ENCODE data around the gene GPRC5C. TPM values are rescaled to one million over a fixed set of nuclear protein-coding genes. Genes with fewer than 3 reads are reported as not detected.

Gene GPRC5C
- total and polyA plus RNA-seq, 2 of the 13 experiments (the other 11 are each of a cell fraction or from before 2014, with no cell fraction given), result 85.6 to 300 TPM

DNA sequence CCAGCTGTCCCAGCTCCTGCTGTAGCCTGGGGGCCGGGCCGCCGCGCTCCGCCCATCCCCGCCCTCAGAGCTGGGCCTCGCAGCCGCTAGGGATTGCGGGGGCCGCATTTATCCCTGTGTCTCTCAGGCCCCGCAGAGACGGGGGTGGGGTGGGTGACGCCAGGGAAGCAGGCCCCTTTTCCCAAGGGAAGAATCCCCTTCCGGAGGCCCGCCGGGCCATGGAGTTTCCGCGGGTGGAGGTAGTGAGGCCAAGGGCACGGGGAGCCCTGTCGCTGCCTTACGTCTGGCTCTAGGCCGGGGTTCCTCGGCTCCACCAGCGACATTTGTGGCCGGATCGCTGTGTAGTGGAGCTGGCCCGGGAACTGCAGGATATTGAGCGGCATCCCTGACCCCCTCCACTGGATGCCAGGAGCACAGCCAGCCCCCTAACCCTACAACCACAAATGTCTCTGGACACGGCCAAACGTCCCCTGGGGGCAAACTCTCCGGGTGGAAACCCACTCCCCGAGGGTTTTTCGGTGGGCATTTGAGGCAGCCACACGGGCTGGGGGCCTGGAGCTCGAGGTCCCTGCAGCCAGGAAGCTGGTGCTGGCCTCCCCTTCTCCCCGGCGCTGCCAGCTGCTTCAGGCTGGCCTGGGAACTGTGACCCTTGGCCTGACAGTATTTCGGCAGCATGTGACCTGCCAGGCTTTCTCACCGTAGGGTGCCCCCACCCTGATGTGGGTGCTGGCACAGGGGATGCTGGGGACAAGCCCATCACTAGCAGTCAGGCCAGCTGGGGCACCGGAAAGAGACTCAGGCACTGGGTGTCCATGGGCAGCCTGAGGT lies 22.5 kb downstream of the GPRC5C start (continued):
- TF ChIP-seq ZSCAN12 (CRISPR knock-in tag; IDR thresholded peaks at IDR 0.05), result peak; percentile 67; the same call in 1 of the 2 replicates
- no peak for TF ChIP-seq ZFP41 (CRISPR knock-in tag; IDR thresholded peaks at IDR 0.05; ENCODE audit: borderline replicate concordance)
- 0 out of 2 replicates have a peak, but pooled peaks have one; percentile 43 for TF ChIP-seq ZNF20 (CRISPR knock-in tag; IDR thresholded peaks at IDR 0.05)
- TF ChIP-seq, protein P1, sequence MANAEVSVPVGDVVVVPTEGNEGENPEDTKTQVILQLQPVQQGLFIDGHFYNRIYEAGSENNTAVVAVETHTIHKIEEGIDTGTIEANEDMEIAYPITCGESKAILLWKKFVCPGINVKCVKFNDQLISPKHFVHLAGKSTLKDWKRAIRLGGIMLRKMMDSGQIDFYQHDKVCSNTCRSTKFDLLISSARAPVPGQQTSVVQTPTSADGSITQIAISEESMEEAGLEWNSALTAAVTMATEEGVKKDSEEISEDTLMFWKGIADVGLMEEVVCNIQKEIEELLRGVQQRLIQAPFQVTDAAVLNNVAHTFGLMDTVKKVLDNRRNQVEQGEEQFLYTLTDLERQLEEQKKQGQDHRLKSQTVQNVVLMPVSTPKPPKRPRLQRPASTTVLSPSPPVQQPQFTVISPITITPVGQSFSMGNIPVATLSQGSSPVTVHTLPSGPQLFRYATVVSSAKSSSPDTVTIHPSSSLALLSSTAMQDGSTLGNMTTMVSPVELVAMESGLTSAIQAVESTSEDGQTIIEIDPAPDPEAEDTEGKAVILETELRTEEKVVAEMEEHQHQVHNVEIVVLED (CRISPR knock-in tag; IDR thresholded peaks at IDR 0.05; ENCODE audit: borderline replicate concordance), result no peak
- TF ChIP-seq, protein P2, sequence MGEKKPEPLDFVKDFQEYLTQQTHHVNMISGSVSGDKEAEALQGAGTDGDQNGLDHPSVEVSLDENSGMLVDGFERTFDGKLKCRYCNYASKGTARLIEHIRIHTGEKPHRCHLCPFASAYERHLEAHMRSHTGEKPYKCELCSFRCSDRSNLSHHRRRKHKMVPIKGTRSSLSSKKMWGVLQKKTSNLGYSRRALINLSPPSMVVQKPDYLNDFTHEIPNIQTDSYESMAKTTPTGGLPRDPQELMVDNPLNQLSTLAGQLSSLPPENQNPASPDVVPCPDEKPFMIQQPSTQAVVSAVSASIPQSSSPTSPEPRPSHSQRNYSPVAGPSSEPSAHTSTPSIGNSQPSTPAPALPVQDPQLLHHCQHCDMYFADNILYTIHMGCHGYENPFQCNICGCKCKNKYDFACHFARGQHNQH (CRISPR knock-in tag; IDR thresholded peaks at IDR 0.05), result peak; percentile 30; the same call in 1 of the 2 replicates
- peak; percentile 96 for TF ChIP-seq SP5 (CRISPR knock-in tag; IDR thresholded peaks at IDR 0.05; ENCODE audit: borderline replicate concordance, low read depth)
- TF ChIP-seq, protein P3, sequence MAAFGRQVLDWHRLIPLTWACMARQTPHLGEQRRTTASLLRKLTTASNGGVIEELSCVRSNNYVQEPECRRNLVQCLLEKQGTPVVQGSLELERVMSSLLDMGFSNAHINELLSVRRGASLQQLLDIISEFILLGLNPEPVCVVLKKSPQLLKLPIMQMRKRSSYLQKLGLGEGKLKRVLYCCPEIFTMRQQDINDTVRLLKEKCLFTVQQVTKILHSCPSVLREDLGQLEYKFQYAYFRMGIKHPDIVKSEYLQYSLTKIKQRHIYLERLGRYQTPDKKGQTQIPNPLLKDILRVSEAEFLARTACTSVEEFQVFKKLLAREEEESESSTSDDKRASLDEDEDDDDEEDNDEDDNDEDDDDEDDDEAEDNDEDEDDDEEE (CRISPR knock-in tag; IDR thresholded peaks at IDR 0.05), result peak; percentile 72; the same call in 1 of the 2 replicates
- 0 out of 2 replicates have a peak, but pooled peaks have one; percentile 39 for TF ChIP-seq ZNF124 (CRISPR knock-in tag; IDR thresholded peaks at IDR 0.05)
- TF ChIP-seq KDM5A (IDR thresholded peaks at IDR 0.05; ENCODE audit: borderline replicate concordance, low read length), result no peak
- no peak for TF ChIP-seq DR1 (CRISPR knock-in tag; IDR thresholded peaks at IDR 0.05)
- TF ChIP-seq ZNF329 (CRISPR knock-in tag; IDR thresholded peaks at IDR 0.05; ENCODE audit: low read depth), result no peak
- TF ChIP-seq, protein P4, sequence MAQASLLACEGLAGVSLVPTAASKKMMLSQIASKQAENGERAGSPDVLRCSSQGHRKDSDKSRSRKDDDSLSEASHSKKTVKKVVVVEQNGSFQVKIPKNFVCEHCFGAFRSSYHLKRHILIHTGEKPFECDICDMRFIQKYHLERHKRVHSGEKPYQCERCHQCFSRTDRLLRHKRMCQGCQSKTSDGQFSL (CRISPR knock-in tag; IDR thresholded peaks at IDR 0.05), result no peak; the same call in 1 of the 2 replicates
- peak; percentile 18; the same call in 1 of the 2 replicates for TF ChIP-seq SOX5 (CRISPR knock-in tag; IDR thresholded peaks at IDR 0.05; ENCODE audit: borderline replicate concordance)
- peak; percentile 69; the same call in 1 of the 2 replicates for TF ChIP-seq HES4 (CRISPR knock-in tag; IDR thresholded peaks at IDR 0.05; ENCODE audit: borderline replicate concordance)
- TF ChIP-seq CBX1 (IDR thresholded peaks at IDR 0.05; ENCODE audit: low read depth), result peak; percentile 38
- TF ChIP-seq SP4 (CRISPR knock-in tag; IDR thresholded peaks at IDR 0.05), result peak; percentile 76
- TF ChIP-seq TSC22D2 (CRISPR knock-in tag; IDR thresholded peaks at IDR 0.05; ENCODE audit: borderline replicate concordance), result peak; percentile 74; the same call in 1 of the 2 replicates
- TF ChIP-seq ESRRA (CRISPR knock-in tag; IDR thresholded peaks at IDR 0.05; ENCODE audit: low read depth), result peak; percentile 63
- TF ChIP-seq, protein P5, sequence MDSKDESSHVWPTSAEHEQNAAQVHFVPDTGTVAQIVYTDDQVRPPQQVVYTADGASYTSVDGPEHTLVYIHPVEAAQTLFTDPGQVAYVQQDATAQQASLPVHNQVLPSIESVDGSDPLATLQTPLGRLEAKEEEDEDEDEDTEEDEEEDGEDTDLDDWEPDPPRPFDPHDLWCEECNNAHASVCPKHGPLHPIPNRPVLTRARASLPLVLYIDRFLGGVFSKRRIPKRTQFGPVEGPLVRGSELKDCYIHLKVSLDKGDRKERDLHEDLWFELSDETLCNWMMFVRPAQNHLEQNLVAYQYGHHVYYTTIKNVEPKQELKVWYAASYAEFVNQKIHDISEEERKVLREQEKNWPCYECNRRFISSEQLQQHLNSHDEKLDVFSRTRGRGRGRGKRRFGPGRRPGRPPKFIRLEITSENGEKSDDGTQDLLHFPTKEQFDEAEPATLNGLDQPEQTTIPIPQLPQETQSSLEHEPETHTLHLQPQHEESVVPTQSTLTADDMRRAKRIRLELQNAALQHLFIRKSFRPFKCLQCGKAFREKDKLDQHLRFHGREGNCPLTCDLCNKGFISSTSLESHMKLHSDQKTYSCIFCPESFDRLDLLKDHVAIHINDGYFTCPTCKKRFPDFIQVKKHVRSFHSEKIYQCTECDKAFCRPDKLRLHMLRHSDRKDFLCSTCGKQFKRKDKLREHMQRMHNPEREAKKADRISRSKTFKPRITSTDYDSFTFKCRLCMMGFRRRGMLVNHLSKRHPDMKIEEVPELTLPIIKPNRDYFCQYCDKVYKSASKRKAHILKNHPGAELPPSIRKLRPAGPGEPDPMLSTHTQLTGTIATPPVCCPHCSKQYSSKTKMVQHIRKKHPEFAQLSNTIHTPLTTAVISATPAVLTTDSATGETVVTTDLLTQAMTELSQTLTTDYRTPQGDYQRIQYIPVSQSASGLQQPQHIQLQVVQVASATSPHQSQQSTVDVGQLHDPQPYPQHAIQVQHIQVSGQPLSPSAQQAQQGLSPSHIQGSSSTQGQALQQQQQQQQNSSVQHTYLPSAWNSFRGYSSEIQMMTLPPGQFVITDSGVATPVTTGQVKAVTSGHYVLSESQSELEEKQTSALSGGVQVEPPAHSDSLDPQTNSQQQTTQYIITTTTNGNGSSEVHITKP (CRISPR knock-in tag; IDR thresholded peaks at IDR 0.05; ENCODE audit: low read depth), result peak; percentile 36; the same call in 1 of the 2 replicates
- TF ChIP-seq ZNF12 (CRISPR knock-in tag; IDR thresholded peaks at IDR 0.05), result 0 out of 2 replicates have a peak, but pooled peaks have one; percentile 48
- peak; percentile 24; the same call in 1 of the 2 replicates for TF ChIP-seq ZSCAN22 (CRISPR knock-in tag; IDR thresholded peaks at IDR 0.05)

Data from HepG2 (cell line).